GM19099 (cell line): Measurements from ENCODE around the gene SCYL1.

Experiments
- POLR2A ChIP-seq: IDR thresholded peaks from 3 replicates; pipeline ENCODE4 v1.6.1; 2011; ENCODE audit warnings: low read depth; ENCODE audit not compliant: insufficient read length; ENCODE audit errors: extremely low read depth

Gene SCYL1

DNA sequence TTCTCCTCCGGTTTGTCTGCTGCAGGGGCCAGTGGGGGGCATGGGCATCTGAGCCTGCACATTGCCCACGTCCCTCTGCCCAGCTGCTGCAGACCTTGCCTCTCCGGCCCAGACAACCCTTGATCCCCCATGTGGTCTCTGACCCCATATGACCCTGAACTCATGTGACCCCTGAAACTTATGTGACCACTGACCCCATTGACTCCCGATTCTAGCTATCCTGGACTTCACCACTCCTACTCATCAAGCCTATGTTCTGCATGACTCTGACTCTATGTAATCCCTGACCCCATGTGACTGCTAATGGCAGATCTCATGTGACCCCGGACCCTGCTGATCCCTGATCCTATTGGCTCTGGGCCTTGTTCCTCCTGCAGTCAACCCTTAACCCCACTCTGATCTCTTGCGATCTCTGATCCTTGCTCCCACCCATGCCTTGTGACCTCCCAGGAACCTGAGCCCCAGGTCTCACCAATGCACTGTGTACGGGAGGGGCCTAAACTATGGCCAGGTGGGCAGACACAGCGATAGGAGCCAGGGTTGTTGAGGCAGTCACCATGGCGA lies 27.6 kb downstream of the SCYL1 start:
- TF ChIP-seq POLR2A = no peak

DNA sequence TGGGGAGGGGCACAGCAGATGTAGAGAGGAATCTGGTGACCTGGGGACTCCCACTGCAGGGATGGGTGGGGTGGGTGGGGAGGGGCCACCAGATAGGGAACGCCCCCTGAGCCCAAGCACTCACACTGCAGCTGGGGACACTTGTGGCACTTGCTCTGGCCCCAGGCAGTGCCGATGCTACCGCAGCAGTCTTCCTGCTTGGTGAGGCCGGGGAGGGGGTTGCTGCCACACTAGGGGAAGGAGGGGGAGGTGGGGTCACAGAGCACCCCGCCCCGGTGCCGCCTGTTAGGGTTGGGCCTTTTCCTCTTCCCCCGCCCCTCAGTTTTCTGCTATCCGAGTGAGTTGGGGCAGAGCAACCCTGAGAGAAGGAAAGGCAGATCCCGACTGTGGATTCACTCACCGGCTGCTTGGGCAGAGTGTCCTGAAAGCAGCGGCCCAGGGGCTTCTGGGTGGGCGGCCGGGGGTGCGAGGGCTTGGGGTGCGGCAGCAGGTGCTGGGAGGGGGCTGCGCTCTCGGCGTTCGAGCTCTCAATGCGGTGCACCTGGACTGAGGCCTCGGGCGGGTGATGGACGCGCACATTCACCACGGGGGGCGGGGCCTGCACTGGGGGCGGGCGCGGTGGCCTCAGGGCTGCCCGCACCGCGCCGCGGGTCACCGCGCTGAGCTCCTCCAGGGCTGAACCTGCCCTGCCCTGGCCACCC lies 28.6 kb downstream of the SCYL1 start:
- no peak for TF ChIP-seq POLR2A

DNA sequence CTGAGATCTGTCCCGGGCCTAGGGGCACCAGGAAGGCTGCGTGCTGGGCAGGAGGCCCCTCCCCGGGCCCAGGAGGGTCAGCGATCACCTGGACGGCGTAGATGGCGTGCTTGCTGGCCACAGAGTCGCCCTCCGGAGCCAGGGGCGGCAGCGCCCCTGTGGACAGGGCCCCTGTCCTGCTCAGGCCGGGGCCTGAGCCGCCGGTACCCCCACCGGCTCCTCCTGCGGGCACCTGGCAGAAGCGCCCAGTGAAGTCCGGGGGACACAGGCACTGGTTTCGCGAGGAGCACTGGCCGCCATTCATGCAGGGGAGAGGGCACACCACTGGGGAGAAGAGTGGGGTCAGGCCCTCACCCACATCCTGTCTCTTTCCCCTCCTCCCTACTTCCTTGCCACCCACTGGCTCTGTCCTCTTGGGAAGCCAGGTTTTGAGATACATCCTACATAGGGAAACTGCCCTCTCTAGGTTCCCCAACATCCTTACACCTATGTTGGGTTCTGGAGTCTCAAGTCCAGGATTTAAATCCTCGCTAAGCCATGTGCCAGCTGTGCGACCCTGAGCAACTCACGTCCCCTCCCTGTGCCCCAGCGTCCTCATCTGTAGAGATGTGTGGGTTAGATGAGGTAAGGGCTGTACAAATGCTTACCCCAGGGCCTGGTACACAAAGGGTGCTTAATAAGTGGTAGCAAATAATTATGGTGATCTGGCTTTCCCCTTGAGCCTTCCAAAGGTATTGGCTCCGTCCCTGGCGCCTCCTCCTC lies 29.4 kb downstream of the SCYL1 start:
- no peak for TF ChIP-seq POLR2A

DNA sequence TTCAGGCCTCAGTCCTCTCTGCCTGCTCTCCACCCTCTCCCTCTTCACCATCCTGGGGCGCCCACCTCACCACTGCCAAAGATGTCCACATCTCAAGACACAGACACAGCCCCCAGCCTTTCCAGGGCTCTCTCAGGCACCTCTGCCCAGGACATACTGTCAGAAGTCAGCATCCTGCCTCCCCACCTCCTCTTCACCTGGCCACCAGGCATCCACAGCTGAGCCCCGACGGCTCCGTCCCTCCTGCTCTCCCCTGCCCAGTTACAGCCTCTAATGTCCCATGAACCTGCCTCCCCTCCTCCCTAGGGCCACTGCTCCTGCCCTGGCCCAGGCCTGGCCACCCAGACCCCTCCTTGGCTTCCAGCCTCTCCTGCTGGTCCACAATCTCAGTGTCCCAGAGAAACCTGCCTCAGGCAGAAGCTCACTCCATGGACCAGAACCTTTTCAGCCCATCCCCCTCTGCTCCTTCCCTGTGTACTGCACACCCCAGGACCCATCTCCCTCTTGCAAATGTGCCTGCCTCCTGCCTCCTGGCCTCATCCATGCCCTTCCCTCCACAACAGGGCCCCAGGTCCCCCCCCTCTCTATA lies 30.1 kb downstream of the SCYL1 start:
- TF ChIP-seq POLR2A = no peak

DNA sequence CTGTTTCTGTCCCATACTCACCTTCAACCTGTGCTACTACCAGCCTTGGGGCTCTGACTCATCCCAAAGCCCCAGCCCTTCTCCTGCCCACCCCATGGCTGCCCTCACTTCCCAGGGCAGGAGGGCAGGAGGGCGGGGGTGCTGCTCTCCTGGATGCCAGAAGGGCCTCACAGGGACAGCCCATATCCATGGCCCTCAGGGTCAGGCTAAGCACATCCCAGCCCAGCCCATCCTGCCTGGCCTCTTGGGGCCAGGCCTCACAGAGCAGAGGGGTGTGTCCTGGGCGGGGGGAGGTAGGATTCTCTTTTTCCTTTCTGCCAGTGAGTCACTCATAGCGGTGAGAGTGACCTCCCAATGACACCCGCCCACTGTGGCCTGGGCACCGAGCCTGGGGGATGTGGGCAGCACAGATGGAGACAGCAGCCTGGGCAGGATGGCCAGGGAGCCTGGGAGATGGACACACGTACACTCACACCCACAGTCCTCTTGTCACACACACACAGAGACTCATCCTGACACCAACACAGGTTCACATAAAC lies 30.9 kb downstream of the SCYL1 start:
- no peak for TF ChIP-seq POLR2A

DNA sequence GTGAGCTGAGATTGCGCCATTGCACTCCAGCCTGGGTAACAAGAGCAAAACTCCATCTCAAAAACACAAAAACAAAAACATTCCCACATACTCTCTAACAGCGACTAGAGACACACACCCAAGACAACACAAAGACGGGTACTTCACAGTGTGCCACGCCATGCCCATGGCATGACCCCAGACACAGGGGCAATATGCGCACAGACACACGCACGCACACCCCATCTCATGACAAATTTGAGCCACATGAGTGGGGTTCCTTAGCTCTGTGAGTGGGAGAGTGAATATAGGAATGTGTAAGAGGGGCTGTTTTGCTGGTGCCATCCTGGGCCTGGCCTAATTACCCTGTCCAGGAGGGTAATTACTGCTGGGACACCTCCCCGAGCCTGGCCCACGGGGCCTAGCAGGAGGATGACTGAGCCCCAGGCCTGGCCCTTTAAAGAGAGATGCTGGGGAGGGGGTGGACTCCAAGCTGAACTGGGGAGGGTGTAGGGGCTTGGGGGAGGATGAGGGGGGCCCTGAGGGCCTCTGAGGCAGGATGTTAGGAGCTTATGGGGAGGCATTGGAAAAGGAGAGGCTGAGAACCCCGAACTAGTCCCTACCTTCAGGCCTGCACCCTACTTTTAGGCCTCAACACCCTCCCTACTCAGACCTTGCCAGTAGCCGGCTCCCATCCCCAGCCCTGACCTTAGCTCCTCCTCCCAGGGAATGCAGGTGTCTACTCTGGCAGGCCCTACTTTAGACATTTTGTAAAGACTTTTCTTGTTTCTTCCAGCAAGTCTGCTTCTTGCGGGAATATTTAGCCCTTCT lies 31.8 kb downstream of the SCYL1 start:
- TF ChIP-seq POLR2A = no peak

DNA sequence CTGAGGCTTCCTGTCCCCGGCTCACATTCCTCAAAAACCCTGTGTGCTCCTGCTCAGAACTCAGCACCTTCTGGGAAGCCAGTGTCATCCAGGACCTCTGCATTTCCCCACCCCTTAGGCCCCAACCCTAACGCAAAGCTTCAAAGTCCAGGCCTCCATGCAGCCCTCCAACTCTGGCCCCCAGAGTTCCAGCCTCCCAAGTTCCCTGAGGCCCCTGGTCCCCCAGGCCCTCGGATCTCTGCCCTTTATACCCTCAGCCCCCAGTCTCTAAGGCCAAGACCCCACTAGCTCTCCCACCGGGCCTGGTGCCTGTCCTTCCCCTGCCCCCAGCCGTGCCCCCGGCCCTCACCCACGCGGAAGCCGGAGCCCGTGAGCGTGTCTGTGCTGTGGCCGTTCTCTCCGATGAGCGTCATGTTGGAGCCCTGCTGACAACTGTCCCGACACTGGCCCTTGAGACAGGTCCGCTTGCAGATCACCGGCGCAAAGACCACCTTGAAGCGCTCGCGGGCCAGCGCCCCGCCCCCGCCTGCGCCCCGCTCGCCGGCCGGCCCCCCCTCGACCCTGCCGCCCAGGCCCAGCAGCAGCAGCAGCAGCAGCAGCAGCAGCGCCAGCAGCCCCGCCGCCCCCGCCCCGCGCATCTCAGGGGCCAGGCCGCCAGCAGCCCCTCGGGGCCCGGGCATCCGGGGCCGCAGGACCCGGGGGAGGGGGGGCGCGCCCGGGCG lies 32.6 kb downstream of the SCYL1 start:
- TF ChIP-seq POLR2A = no peak

DNA sequence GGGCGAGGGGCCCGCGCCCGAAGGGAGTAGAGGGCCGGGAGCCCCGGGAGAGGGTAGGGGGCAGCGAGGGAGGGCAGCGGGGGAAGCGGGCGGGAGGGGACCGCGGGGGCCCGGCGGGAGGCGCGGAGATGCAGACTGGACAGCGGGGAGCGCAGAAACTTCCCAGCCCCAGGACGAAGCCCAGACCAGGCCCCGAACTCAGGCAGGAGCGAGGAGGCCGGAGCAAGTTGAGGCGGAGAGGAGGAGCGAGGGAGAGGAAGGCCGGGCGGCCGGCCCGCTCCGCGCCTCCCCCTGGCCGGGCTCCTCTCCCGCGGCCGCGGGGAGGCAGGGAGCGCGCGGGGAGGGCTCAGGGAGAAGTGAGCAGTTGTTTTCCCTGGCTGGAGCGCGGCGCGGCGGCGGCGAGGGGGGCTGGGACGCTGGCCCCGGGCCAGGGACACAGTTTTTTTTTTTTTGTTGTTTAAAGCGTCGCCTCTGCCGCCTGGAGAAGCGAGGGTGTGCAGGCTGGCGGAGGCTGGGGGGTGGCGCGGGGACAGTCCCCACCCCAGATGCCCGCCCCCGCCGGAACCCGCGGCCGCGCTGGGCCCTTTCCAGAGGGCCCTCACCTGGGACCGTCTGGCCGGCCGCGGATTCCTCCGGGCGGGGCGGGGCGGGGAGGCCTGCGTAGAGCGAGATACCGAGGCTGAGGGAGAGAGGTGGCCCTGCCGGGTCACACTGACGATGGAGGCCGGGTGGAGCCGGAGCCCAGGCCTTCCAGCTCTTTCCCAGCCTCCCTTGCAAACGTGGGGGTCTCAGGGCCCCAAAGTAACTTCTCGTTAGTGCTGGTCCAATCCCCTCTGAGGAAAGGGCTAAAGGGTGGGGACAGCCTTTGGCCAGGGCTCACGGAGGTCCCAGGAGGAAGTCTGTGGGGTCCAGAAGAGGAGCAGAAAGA lies 33.4 kb downstream of the SCYL1 start, which contains the start of gene LTBP3:
Gene LTBP3 (minus strand): TSS at position 358 of the 928 bp plus-strand sequence. CDS start 400 bp downstream, outside the sequence.
- TF ChIP-seq POLR2A = peak; percentile 42

DNA sequence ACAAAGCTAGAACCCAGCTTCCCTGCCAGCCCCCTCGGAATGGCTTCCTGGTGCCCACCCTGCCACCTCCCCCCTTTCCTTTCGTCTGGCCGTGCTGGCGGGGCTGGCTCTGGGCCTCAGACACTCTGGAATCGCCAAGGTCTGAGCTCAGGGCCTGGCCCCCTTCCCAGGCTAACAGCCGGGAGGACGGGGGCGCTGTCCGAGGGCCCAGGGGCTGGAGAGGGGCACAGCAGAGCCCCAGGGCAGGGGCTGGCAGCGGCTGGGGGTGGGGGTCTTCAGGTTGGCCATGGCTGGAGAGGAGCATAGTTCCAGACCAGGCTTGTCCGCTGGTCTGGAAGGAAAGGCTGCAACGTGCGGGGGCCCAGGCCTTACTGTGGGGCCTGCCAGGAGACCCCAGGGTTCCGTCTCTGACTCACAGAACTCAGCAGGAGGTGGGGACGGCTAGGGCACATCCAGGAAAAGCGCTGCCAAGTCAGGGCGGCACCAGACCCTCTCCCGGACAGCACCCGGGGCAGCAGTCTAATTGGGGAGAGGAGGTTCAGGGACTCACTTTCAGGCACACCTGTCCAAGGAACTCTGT lies 34.1 kb downstream of the SCYL1 start:
- no peak for TF ChIP-seq POLR2A

DNA sequence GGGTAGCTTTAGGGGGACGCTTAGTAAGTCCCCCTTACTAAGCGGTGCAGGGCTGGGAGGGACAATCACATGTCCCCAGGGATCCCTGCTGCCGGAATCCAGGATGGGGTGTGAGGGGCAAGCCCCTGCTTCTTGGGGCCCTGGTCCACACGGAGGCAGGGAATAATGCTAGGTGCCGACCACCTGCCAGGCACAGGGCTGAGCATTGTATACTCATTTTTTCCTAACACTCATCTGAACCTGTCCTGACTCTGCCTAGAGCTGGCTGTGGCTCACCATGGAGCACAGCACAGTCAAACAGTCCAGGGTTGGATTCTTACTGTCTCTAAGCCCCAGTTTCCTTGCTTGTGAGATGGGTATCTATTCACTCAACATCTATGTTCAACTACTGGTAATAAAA lies 34.7 kb downstream of the SCYL1 start:
- TF ChIP-seq POLR2A = no peak

DNA sequence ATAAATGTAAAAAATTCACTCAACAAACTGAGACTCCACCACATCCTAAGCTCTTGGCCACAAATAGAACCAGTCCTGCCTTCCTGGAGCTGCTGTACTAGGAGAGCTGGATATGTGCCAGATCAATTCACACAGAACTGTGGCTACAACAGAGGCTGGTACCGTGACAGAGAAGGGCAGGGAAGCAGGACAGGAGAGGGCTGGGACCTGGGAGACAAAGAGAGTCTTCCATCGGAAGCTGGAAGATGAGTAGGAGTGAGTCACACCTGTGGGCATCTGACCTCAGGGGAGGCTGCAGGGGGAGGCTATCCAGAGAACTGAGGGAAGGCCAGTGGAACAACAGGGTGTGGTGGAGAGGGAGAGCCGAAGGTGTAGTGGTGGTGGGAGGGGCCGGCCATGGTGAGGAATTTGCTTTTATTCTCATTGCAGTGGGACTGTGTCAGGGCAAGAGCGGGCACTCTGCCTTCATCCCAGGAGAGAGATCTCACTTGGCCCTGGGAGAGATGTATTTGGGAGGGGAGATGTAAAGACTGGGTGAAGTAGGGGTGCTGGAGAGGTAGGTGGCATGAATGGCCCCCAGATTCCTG lies 35.2 kb downstream of the SCYL1 start:
- TF ChIP-seq POLR2A = no peak
